ENCODE data around the gene UMAD1. TPM values are rescaled to one million over a fixed set of nuclear protein-coding genes. Genes with fewer than 3 reads are reported as not detected.

The UMAD1 gene
- total RNA-seq, 4 donors from 2014 or later = 6.1 to 11.2 (median 9.3) TPM

GRCh38 chr7:7848892-7849291, 208.3 kb downstream of the UMAD1 start:
- Histone ChIP-seq H3K4me3 (no peak overlapping the region), H3K27me3 (no peaks in the 10 kb centered on the region), H3K27ac (replicated peaks in 1 of 4) (no peak overlapping the region), H3K9me3 (no peaks in the 10 kb centered on the region), H3K4me1 (no peaks in the 10 kb centered on the region), H3K36me3 (no peaks in the 10 kb centered on the region)
- TF ChIP-seq EP300 (IDR thresholded peaks at IDR 0.05) (no peak), POLR2AphosphoS5 (IDR thresholded peaks at IDR 0.05) (no peak)
- intact Hi-C loops (cut with DNase I) = no loop called here
- 97% methylated on average over 3 of the region's 3 CpGs for WGBS
- DNase-seq (ENCODE audit: extremely low spot score) = no peak

- Histone ChIP-seq H3K36me3 (no peaks in the 10 kb centered on the region), H3K4me3 (no peak overlapping the region), H3K27me3 (no peaks in the 10 kb centered on the region), H3K4me1 (no peaks in the 10 kb centered on the region), H3K27ac (replicated peaks in 1 of 4) (no peak overlapping the region), H3K9me3 (peaks cover 0 to 3% (median 0%) of the 10 kb centered on the region in 4 donors)
- intact Hi-C loops (cut with DNase I) = no loop called here
- TF ChIP-seq POLR2AphosphoS5 (IDR thresholded peaks at IDR 0.05) = no peak
- TF ChIP-seq, protein P1, sequence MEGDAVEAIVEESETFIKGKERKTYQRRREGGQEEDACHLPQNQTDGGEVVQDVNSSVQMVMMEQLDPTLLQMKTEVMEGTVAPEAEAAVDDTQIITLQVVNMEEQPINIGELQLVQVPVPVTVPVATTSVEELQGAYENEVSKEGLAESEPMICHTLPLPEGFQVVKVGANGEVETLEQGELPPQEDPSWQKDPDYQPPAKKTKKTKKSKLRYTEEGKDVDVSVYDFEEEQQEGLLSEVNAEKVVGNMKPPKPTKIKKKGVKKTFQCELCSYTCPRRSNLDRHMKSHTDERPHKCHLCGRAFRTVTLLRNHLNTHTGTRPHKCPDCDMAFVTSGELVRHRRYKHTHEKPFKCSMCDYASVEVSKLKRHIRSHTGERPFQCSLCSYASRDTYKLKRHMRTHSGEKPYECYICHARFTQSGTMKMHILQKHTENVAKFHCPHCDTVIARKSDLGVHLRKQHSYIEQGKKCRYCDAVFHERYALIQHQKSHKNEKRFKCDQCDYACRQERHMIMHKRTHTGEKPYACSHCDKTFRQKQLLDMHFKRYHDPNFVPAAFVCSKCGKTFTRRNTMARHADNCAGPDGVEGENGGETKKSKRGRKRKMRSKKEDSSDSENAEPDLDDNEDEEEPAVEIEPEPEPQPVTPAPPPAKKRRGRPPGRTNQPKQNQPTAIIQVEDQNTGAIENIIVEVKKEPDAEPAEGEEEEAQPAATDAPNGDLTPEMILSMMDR (IDR thresholded peaks at IDR 0.05) = no peak
- DNase-seq (ENCODE audit: extremely low spot score) = no peak
- 79% methylated on average over 1 of the region's 1 CpG for WGBS
These were observed 209.6 kb downstream of the UMAD1 start for GRCh38 chr7:7850150-7850549.

- no peak for TF ChIP-seq EP300 (IDR thresholded peaks at IDR 0.05)
- TF ChIP-seq, protein P1 (IDR thresholded peaks at IDR 0.05) = no peak
- TF ChIP-seq POLR2A (IDR thresholded peaks at IDR 0.05; ENCODE audit: low read depth) = no peak
- TF ChIP-seq POLR2AphosphoS5 (IDR thresholded peaks at IDR 0.05) = no peak
- no peaks in the 10 kb centered on the region for H3K4me1 ChIP-seq
- H3K4me3 ChIP-seq = no peak overlapping the region
- H3K27me3 ChIP-seq = no peaks in the 10 kb centered on the region
- DNase-seq (ENCODE audit: extremely low spot score) = no peak
- H3K36me3 ChIP-seq = no peaks in the 10 kb centered on the region
- intact Hi-C loops (cut with DNase I) = no loop called here
- WGBS = 100% methylated on average over 1 of the region's 1 CpG
- H3K27ac ChIP-seq (replicated peaks in 1 of 4) = no peak overlapping the region
- H3K9me3 ChIP-seq = peaks cover 0 to 6% (median 0%) of the 10 kb centered on the region in 4 donors
These were observed 210.8 kb downstream of the UMAD1 start for GRCh38 chr7:7851381-7851780.

DNA sequence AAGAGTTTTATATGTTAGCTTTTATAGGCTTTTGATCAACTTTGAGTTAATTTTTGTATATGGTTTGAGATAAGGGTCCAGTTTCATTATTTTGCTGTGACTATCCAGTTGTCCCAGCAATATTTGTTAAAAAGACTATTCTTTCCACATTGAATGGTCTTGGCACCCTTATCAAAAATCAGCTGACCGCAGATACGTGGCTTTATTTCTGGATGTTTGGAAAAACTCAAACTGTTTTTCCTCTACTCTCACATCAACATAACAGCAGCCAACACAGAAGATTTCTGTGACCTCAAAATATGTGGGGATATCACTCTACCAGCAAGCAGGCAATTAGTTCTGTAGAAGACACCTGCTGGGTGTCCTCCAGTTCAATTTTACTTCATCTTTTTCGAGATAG, 211.4 kb downstream of the UMAD1 start:
- Histone ChIP-seq H3K4me3 (no peak overlapping the region), H3K27ac (replicated peaks in 1 of 4) (no peak overlapping the region), H3K9me3 (peaks cover 0 to 6% (median 0%) of the 10 kb centered on the region in 4 donors), H3K27me3 (no peaks in the 10 kb centered on the region), H3K4me1 (no peaks in the 10 kb centered on the region), H3K36me3 (no peaks in the 10 kb centered on the region)
- WGBS = 83% methylated on average over 3 of the region's 3 CpGs
- TF ChIP-seq EP300 (IDR thresholded peaks at IDR 0.05) = no peak
- no peak for TF ChIP-seq POLR2A (IDR thresholded peaks at IDR 0.05; ENCODE audit: low read depth)
- TF ChIP-seq POLR2AphosphoS5 (IDR thresholded peaks at IDR 0.05) = no peak
- TF ChIP-seq, protein P1 (IDR thresholded peaks at IDR 0.05) = no peak
- intact Hi-C loops (cut with DNase I) = no loop called here
- DNase-seq (ENCODE audit: extremely low spot score) = no peak

- Histone ChIP-seq H3K9me3 (peaks cover 0 to 6% (median 0%) of the 10 kb centered on the region in 4 donors), H3K4me1 (no peaks in the 10 kb centered on the region), H3K4me3 (no peak overlapping the region), H3K36me3 (no peaks in the 10 kb centered on the region), H3K27me3 (no peaks in the 10 kb centered on the region), H3K27ac (replicated peaks in 1 of 4) (no peak overlapping the region)
- WGBS = 67% methylated on average over 3 of the region's 3 CpGs
- TF ChIP-seq, protein P1 (IDR thresholded peaks at IDR 0.05) = no peak
- intact Hi-C loops (cut with DNase I) = no loop called here
- DNase-seq (ENCODE audit: extremely low spot score) = no peak
These were observed 216.6 kb downstream of the UMAD1 start for GRCh38 chr7:7857143-7857583.
